ENCODE results near the gene IARS1.

Gene IARS1

DNA sequence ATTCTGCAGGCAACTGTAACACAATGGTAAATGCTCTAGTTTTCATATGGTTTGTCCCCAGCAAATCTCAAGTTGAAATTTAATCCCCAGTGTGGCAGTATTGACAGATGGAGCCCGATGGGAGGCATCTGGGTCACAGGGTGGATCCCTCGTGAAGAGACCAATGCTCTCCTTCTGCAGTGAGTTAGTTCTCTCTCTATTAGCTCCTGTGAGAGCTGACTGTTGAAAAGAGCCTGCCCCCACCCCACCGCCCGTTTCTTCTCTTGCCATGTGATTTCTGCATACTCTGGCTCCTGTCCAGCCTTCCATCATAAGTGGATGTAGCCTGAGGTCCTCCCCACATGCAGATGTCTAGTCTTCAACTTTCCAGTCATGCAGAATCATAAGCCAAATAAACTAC is 27.0 kb downstream of the IARS1 start:
- H3K4me1 ChIP-seq (ENCODE audit: insufficient read depth, low read length, poor library complexity, severe bottlenecking), result no peaks in the 10 kb centered on the region
- no peak overlapping the region for H3K9ac ChIP-seq (ENCODE audit: low read depth, low read length, poor library complexity, severe bottlenecking)
- no peak overlapping the region for H3K4me2 ChIP-seq (ENCODE audit: low read depth, low read length, poor library complexity, severe bottlenecking)
- TF ChIP-seq, protein P1, sequence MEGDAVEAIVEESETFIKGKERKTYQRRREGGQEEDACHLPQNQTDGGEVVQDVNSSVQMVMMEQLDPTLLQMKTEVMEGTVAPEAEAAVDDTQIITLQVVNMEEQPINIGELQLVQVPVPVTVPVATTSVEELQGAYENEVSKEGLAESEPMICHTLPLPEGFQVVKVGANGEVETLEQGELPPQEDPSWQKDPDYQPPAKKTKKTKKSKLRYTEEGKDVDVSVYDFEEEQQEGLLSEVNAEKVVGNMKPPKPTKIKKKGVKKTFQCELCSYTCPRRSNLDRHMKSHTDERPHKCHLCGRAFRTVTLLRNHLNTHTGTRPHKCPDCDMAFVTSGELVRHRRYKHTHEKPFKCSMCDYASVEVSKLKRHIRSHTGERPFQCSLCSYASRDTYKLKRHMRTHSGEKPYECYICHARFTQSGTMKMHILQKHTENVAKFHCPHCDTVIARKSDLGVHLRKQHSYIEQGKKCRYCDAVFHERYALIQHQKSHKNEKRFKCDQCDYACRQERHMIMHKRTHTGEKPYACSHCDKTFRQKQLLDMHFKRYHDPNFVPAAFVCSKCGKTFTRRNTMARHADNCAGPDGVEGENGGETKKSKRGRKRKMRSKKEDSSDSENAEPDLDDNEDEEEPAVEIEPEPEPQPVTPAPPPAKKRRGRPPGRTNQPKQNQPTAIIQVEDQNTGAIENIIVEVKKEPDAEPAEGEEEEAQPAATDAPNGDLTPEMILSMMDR (conservative IDR thresholded peaks at IDR 0.05; ENCODE audit: low read length), result no peak
- TF ChIP-seq EZH2phosphoT487 (IDR thresholded peaks at IDR 0.05; ENCODE audit: borderline replicate concordance), result no peak
- no peaks in the 10 kb centered on the region for H3K79me2 ChIP-seq (ENCODE audit: insufficient read depth, low read length)
- no peak overlapping the region for H2AFZ ChIP-seq (ENCODE audit: low read length)
- H3K27me3 ChIP-seq (ENCODE audit: insufficient read depth, low read length, poor library complexity, severe bottlenecking), result no peaks in the 10 kb centered on the region
- no peaks in the 10 kb centered on the region for H3K9me3 ChIP-seq (ENCODE audit: insufficient read depth, low read depth, low read length)
- peaks cover 100% of the 10 kb centered on the region for H3K36me3 ChIP-seq (ENCODE audit: insufficient read depth, low read length)
- H3K4me3 ChIP-seq (ENCODE audit: low read length, poor library complexity, severe bottlenecking), result no peak overlapping the region
- no peaks in the 10 kb centered on the region for H3K9me2 ChIP-seq (replicated peaks; ENCODE audit: low read depth, low read length)
- H4K20me1 ChIP-seq (ENCODE audit: insufficient read depth, low read length, poor library complexity, severe bottlenecking), result peaks cover 5% of the 10 kb centered on the region
- H3F3A ChIP-seq (ENCODE audit: low read depth), result no peaks in the 10 kb centered on the region

DNA sequence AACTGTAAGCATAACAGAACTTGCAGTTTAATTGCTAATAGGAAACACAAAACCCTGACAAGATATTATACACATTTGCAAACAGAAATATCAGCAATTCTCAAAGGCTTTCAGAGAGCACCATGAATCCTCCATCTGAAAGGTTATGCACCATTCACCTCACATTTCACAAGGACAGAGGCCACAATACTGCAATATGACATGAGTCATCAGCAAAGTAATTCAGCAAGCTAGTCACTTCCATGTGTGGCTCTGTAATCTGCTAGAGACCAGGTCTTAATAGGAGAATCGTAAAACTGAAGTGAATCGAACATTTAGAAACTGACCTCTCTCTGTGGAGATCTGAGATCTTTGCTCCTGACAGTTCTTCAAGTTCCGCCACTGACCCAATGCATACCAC is 28.3 kb downstream of the IARS1 start:
- no peaks in the 10 kb centered on the region for H3K9me3 ChIP-seq (ENCODE audit: insufficient read depth, low read depth, low read length)
- no peaks in the 10 kb centered on the region for H3K4me1 ChIP-seq (ENCODE audit: insufficient read depth, low read length, poor library complexity, severe bottlenecking)
- H3K27me3 ChIP-seq (ENCODE audit: insufficient read depth, low read length, poor library complexity, severe bottlenecking), result no peaks in the 10 kb centered on the region
- H3K4me3 ChIP-seq (ENCODE audit: low read length, poor library complexity, severe bottlenecking), result no peak overlapping the region
- H2AFZ ChIP-seq (ENCODE audit: low read length), result no peak overlapping the region
- H3K9me2 ChIP-seq (replicated peaks; ENCODE audit: low read depth, low read length), result no peaks in the 10 kb centered on the region
- TF ChIP-seq EZH2phosphoT487 (IDR thresholded peaks at IDR 0.05; ENCODE audit: borderline replicate concordance), result no peak
- TF ChIP-seq, protein P1 (conservative IDR thresholded peaks at IDR 0.05; ENCODE audit: low read length), result no peak
- H3K36me3 ChIP-seq (ENCODE audit: insufficient read depth, low read length), result peaks cover 98% of the 10 kb centered on the region
- no peak overlapping the region for H3K4me2 ChIP-seq (ENCODE audit: low read depth, low read length, poor library complexity, severe bottlenecking)
- no peaks in the 10 kb centered on the region for H3F3A ChIP-seq (ENCODE audit: low read depth)
- no peaks in the 10 kb centered on the region for H3K79me2 ChIP-seq (ENCODE audit: insufficient read depth, low read length)
- H3K9ac ChIP-seq (ENCODE audit: low read depth, low read length, poor library complexity, severe bottlenecking), result no peak overlapping the region
- H4K20me1 ChIP-seq (ENCODE audit: insufficient read depth, low read length, poor library complexity, severe bottlenecking), result peaks cover 5% of the 10 kb centered on the region

DNA sequence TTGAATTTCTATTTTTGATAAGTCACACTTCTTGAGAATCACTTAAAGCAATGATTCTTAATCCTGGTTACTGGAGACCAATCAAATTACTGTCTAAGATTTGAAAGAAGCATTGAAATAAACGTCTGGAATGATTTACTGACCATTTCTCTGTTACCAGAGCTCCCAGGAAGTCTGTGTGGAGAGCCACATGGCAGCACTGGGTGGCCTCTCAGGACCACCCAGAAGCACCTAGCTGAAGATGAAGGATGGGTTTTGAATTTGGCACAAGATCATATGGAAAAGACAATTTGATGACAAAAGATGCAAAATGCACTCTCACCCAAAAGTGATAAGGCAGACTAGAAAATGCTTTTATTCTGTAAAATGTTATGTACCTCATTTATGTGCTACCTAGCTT is 30.4 kb downstream of the IARS1 start:
- Histone ChIP-seq H3K36me3 (ENCODE audit: insufficient read depth, low read length) (peaks cover 98% of the 10 kb centered on the region), H3K9me3 (ENCODE audit: insufficient read depth, low read depth, low read length) (no peaks in the 10 kb centered on the region), H4K20me1 (ENCODE audit: insufficient read depth, low read length, poor library complexity, severe bottlenecking) (peaks cover 5% of the 10 kb centered on the region), H3K9me2 (replicated peaks; ENCODE audit: low read depth, low read length) (no peaks in the 10 kb centered on the region), H3F3A (ENCODE audit: low read depth) (no peaks in the 10 kb centered on the region), H2AFZ (ENCODE audit: low read length) (no peak overlapping the region), H3K4me2 (ENCODE audit: low read depth, low read length, poor library complexity, severe bottlenecking) (no peak overlapping the region), H3K27me3 (ENCODE audit: insufficient read depth, low read length, poor library complexity, severe bottlenecking) (no peaks in the 10 kb centered on the region), H3K9ac (ENCODE audit: low read depth, low read length, poor library complexity, severe bottlenecking) (no peak overlapping the region), H3K4me1 (ENCODE audit: insufficient read depth, low read length, poor library complexity, severe bottlenecking) (no peaks in the 10 kb centered on the region), H3K79me2 (ENCODE audit: insufficient read depth, low read length) (no peaks in the 10 kb centered on the region), H3K4me3 (ENCODE audit: low read length, poor library complexity, severe bottlenecking) (no peak overlapping the region)
- TF ChIP-seq, protein P1 (conservative IDR thresholded peaks at IDR 0.05; ENCODE audit: low read length), result no peak
- no peak for TF ChIP-seq EZH2phosphoT487 (IDR thresholded peaks at IDR 0.05; ENCODE audit: borderline replicate concordance)
